HG03159 (cell line): ENCODE measurements around the gene ERC1.
"Not testable (repeated sequence)": the region's sequence is repeated elsewhere in the genome, so short reads cannot be mapped to it uniquely, and the experiment has no call there.

ENCODE experiments used
- ATAC-seq: cut with Tn5 transposase; IDR thresholded peaks from one replicate; pipeline ENCODE4 v1.9.1; 2021; ENCODE audit warnings: mild to moderate bottlenecking, moderate library complexity; ENCODE audit not compliant: unreplicated experiment

The ERC1 gene

DNA sequence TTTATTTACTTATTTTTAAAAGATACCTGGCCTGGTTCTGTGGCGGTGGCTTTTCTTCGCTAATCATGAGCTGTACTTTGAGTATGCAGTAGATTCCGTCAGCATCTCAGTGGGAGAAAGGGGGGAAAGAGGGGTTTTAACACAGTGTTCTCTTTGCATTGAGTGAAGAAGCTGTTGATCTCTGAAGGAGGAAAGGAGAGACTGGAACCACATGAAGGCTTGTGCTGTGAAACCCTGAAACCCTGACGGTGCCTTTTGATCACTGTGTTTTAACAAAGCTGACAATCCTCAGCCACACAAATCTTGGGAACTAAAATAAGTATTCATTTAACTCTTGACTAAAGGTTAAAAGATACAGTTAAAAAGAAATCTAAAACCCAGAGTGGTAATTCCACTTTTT lies 353.2 kb downstream of the ERC1 start:
- ATAC-seq: no peak

DNA sequence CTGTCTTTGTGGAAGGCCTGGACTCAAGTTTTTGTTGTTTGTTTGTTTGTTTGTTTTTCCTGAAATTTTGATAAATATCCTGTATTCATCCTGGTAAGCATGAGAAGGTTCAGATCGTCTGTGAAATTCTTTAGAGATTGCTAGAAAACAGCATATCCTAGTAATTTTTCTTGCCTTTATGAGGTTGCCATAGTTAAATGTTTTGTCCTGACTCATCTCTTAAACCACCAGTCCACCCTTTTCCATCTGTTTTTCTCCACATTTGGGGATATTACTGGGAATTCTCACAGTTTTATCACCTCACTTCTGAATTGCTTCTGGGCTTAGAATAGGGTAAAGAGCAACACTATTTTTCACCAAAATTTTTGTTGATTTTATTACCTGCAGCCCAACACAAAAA lies 355.1 kb downstream of the ERC1 start:
- no peak for ATAC-seq

- no peak for ATAC-seq
These were observed 356.3 kb downstream of the ERC1 start for GRCh38 chr12:1347294-1347693.

- ATAC-seq: no peak
These were observed 357.6 kb downstream of the ERC1 start for GRCh38 chr12:1348606-1349005.

GRCh38 chr12:1350055-1350933 lies 359.3 kb downstream of the ERC1 start:
- ATAC-seq: no peak

GRCh38 chr12:1350934-1351240 lies 359.9 kb downstream of the ERC1 start:
- no peak for ATAC-seq

DNA sequence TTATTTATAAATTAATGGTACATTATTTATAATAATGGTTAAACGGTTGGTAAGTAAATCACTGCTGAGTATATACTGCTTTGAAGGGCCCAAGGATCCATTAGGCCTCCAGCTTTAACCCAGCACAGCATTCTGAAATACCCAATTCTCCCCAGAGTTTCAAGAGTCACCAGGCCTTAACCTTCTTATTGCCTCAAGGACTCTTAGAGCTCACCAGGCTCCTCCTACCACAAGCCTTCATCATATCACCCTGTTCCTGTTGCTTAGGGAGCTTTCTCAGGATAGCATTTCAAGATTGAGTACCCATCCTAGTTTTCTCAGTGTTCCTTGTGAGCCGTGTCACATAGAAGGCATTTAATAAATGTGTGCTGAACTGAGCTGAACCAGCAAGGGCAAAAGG lies 360.9 kb downstream of the ERC1 start:
- no peak for ATAC-seq

DNA sequence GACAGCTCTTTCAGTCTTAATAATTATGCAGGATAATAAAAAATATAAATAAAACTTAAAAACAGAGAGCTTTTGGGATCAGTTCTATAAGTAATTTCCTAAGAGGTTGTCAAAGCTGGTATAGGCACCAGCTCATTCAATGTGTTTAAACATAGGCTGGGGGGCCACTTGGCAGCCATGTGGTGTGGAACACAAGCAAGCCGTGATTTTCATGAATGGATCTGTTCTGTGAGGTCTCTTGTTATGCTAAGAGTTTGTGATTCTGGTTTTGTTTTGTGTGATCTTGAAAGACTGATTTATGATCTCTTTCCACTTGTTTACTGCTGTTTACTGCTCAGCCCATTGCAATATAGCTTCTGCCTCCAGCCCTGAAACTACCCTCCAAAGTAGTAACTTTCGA lies 362.4 kb downstream of the ERC1 start:
- ATAC-seq: no peak

DNA sequence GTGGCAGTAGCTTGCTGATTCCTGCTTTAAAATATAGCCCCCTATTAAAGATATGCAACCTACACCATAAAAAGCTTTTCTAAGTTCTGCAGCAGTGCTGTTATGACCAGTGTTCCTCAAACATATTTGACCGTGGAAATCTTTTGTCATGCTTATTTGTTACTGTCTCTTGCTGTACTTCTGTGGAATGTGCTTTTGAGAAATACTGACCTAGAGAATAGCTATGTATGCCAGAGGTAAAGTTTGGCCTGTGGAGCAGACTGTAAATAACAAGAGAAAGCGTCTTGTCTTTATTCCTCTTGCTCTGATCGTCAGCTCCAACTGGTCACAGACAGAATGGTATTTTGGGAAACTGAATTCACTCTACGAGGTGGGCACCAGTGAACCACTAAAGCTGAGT lies 364.4 kb downstream of the ERC1 start:
- ATAC-seq: no peak

- not testable (repeated sequence) for ATAC-seq
These were observed 364.8 kb downstream of the ERC1 start for GRCh38 chr12:1355871-1356270.

GRCh38 chr12:1356285-1356684 lies 365.3 kb downstream of the ERC1 start:
- ATAC-seq: no peak

DNA sequence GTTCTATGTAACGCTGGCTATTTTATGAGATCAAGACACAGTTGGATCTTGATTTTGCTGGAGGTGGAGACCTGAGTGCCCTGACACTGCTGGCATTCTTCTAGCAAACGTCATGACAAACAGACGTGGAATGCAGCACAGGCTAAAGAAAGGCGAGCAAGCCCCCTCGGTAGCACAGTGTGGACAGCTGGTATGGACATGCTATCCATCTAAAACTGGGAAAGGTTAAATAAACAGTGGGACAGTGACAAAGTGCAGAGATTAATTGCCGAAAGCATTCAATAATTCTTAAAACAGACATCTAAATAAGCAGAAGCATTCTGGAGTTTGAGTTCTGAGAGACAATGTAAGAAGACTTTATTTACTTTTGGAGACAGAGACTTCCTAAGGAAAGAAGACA lies 366.1 kb downstream of the ERC1 start:
- ATAC-seq: no peak

DNA sequence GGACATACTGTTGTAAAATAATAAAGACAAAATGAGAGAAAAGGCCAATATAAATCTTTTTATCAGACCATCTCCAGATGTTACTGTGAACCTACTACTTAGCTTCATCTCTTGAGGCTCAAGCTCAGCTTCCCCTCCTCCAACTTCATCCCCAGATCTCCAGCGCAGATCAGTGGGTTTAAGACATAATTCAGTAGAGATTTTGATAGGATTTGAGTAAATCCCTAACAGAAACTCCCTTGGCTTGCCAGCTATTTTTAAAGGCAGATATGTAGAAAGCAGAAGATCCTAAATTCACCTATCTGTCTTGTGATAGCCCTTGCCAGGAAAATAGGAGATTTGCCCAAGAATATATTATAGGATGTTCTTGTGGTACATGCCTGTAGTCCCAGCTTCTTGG lies 366.7 kb downstream of the ERC1 start:
- ATAC-seq: no peak

DNA sequence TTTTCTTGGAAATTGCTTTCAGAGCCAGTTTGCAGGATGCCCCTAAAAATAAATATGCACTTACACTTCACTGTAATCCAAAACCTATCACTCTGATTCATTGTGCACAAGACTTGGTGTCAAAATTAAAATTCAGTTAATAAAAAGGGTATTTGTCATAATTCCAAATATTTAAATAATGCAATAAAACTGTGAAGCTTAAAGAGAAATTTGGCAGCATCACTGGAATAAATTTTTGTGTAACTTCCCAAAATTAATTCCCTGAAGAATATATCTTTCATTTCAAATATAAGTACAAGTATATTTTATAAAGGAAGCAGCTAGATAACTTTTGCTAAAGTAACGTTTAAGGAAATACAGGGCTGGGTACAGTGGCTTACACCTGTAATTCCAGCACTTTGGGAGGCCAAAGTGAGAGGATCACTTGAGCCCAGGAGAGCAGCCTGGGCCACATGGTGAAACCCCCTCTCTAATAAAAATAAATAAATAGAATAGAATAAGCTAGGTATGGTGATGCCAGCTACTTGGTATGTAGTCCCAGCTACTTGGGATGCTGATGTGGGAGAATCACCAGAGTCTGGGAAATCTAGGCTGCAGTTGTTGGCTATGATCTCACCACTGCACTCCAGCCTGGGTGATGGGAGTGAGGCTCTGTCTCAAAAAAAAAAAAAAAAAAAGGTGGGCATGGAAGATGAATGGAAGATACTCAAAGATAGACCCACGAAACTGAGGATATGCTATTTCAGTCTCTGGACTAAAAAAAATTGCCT lies 369.6 kb downstream of the ERC1 start:
- no peak for ATAC-seq

DNA sequence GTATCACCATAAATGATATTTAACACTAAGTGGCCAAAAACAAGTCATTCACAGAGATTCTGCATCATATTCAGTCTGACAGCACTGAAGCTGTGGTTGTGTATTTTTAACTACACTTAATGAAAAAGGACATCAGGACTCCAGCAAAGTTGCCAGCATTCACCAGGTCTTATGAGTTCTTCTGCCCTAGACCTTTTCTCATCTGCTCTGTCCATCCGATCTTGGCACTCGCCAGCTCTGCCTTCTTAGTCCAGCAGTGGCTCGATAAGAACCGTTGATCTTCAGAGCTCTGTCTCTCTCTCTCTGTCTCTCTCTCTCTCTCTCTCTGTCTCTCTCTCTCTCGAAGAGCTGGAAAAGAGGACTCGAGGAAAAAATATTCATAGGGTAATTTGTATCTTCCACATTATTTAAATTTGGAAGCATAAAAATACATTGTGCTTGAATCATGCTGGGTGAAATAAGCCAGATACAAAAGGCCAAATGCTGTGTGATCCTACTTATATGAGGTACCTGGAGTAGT lies 371.2 kb downstream of the ERC1 start:
- ATAC-seq: no peak

- no peak for ATAC-seq
These were observed 374.7 kb downstream of the ERC1 start for GRCh38 chr12:1365703-1366102.

GRCh38 chr12:1367331-1368291 lies 376.6 kb downstream of the ERC1 start:
- no peak for ATAC-seq

GRCh38 chr12:1369460-1369859 lies 378.4 kb downstream of the ERC1 start:
- no peak for ATAC-seq

DNA sequence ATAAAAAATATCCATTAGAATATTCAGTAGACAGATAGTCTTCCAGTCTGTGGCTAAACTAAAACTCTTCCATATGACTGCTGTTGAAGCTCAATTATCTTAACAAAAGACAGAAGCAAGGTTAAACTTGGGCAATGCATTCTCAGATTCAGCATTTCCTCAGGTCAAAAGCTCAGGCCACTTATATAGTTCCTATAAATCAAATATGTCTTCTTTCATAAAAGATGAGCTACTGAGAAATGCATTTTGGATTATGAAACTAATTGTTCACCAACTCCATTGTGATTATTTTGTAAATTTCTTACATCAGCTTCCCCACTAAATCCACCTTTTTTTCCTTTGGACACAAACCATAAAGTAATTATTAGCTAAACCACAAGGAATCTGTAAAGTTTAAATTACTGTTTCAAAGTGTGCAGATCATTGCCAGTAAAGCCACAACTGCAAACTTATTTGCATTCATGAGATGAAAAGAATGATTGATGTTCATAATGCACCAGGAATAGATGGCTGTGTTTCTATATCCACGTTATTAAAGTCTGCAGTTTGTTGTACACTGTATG lies 379.0 kb downstream of the ERC1 start:
- ATAC-seq: no peak

DNA sequence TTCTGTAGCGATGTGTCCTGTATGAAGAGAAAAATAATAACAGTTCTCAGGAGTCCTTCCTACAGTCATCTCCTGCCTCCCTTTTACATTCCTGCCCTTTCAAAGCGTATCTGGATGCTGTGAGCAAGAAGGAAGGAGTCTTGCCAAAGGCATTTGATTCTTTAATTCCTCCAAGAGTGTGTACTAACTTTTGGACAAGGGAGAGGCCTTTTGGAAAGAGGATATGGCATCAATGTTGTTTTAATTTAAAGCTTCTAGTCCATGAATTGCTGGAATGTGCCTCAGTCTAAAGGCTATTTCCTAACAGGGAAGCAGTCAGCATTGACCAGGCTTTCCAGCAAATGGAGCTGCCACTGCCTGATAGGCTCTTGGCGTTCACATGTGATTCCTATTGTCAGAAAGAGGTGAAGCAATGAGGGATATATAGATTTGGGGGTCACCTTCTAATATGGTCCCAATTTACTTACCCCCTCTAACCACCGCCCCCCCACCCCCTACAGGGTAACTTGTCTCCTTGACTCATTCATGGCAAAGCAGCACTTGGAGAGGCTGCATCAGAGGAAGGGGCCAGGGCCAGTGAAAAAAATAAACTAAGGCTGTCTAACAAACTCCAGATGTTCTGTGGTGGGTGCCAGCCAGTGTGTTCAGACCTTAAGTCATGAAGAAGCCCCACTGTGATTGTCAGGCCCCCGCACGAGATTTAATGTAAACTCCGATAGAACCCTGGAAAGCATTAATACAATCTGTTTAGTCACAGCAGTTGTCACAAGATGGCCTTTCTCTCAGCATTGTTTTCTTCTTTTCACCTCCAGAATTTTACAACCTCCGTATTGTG lies 383.1 kb downstream of the ERC1 start:
- no peak for ATAC-seq
